Stimulated activated naive CD8-positive, alpha-beta T cell treated with anti-CD3 and anti-CD28 coated beads, Interleukin-15, Interleukin-2, amounts not matched to agents 100 ng/mL and 50 ng/mL, for 24 hours (primary cell): ENCODE measurements around the gene NFATC3.
A peak's percentile ranks its signal among the peaks of the same experiment; 100 is the strongest.
"Not testable (repeated sequence)": the region's sequence is repeated elsewhere in the genome, so short reads cannot be mapped to it uniquely, and the experiment has no call there.

Experiments used
- H3K27ac Mint-ChIP-seq: one replicate; pipeline ENCODE4 v1.8.0; 2021; ENCODE audit warnings: mild to moderate bottlenecking, mixed read lengths
- H3K27me3 Mint-ChIP-seq: one replicate; pipeline ENCODE4 v1.8.0; 2021; ENCODE audit warnings: mixed read lengths
- H3K36me3 Mint-ChIP-seq: one replicate; pipeline ENCODE4 v1.8.0; 2021; ENCODE audit warnings: low read depth, mixed read lengths
- H3K4me1 Mint-ChIP-seq: one replicate; pipeline ENCODE4 v1.8.0; 2021; ENCODE audit warnings: low read depth, mixed read lengths
- H3K4me3 Mint-ChIP-seq: one replicate; pipeline ENCODE4 v1.8.0; 2021; ENCODE audit warnings: mild to moderate bottlenecking, mixed read lengths
- H3K9me3 Mint-ChIP-seq: one replicate; pipeline ENCODE4 v1.8.0; 2021; ENCODE audit warnings: mixed read lengths

The NFATC3 gene

DNA sequence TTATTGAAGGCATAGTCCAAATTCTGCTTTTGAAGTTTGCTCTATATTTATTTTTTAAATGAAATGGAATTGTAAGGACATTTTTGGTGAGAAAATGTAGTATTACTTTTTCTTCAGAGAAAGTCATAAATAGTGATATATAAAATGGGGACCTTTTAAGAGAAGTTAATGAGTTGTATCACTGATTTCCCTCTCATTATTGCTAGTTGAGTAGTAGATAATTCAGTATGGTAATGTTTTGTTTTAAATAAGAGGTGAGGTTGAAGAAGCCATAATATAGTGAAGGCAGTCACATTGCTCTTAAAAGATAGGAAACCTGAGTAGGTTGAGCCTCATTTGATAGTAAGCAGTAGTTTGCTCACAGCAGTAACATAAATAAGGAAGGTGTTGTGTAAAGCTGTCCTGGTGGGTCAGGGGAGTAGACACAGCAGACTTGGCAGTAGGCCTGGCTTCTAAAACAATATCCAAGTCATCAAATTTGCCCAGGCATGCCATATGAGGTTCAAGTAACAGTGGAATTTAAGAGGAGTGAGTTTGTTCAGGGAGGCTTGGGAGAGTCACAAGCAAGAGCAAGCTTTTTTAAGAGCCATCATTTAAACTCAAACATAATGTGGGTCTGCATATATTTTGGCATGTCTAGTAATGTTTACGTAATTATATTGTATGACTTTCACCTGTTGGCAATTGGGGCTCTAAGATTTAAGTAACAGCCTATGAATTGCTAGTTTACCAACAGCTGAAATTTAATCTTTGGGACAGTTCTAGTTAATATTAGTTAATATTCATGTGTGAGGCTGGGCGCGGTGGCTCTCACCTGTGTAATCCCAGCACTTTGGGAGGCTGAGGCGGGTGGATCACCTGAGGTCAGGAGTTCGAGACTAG, 6.5 kb downstream of the NFATC3 start:
- Mint-ChIP-seq H3K9me3 (no peaks in the 10 kb centered on the region), H3K4me3 (peak overlapping the region; percentile 4), H3K27me3 (no peaks in the 10 kb centered on the region), H3K4me1 (peaks cover 86% of the 10 kb centered on the region), H3K27ac (peak overlapping the region; percentile 85), H3K36me3 (peaks cover 4% of the 10 kb centered on the region)

DNA sequence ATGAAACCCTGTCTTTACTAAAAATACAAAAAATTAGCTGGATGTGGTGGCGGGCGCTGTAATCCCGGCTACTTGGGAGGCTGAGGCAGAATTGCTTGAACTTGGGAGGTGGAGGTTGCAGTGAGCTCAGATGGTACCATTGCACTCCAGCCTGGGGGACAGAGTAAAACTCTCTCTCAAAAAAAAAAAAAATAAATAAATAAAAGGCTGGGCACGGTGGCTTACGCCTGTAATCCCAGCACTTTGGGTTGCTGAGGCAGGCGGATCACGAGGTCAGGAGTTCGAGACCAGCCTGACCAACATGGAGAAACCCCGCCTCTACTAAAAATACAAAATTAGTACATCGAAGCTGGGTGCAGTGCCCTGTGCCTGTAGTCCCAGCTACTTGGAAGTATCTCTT, 7.1 kb downstream of the NFATC3 start:
- not testable (repeated sequence) for H3K9me3 Mint-ChIP-seq, H3K27me3 Mint-ChIP-seq, H3K4me3 Mint-ChIP-seq, H3K36me3 Mint-ChIP-seq
- Mint-ChIP-seq H3K27ac (peak overlapping the region; percentile 95), H3K4me1 (peaks cover 89% of the 10 kb centered on the region)

DNA sequence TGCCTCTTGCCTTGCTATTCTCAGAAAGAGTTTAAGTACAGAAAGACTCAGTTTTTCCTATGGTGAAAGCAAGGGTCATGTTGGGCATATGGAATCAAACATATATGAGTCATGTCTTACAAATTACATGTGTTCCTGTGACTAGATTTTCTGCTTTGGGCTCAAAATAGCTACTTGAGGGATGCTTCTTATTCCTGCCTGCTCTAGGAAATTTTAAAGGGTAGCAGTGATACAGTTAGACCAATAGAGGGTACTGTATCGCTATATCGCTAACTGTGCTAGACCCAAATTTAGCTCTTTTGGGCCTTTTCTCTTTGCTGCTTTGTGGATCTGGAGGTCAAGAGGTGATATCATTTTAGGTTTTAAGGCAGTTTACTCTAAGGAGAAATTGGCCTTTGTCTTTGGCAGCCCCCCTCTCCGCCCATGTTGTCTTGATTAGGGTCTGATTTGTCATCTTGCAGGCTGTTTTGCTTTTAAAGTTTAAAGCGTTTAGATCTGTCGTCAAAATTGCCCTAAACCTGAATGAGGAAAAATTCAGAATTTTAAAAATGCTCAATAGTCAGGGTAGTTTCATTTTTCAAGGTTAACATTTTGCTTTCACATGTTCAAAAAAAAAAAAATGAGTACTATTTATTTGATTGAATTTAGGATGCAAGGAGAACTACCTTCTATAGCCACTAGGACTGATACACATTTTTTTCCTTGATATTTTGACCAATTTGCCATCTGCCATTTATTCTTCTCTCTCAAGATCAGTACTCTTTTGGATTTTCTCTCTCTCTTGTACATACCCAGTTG, 8.8 kb downstream of the NFATC3 start:
- Mint-ChIP-seq H3K27me3 (no peaks in the 10 kb centered on the region), H3K9me3 (no peaks in the 10 kb centered on the region), H3K27ac (peak overlapping the region; percentile 95), H3K4me1 (peaks cover 89% of the 10 kb centered on the region), H3K36me3 (peaks cover 8% of the 10 kb centered on the region), H3K4me3 (peak overlapping the region; percentile 59)

DNA sequence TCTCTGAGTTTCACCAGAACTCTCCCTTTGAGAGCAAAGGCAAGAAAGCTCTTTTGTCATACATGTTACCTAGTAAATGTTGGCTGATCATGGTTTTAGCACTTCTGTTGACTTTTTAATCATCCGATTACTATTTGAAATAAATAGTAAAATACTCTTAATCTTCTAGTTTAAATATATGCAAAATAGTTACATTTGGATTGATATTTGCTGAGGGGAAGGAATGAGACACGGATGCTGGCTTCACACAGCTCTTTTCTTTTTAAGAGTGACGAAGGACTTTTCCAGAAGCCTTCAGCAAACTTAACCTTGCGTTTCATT, 9.4 kb downstream of the NFATC3 start:
- H3K4me3 Mint-ChIP-seq: peak overlapping the region; percentile 59
- peaks cover 8% of the 10 kb centered on the region for H3K36me3 Mint-ChIP-seq
- no peaks in the 10 kb centered on the region for H3K9me3 Mint-ChIP-seq
- H3K4me1 Mint-ChIP-seq: peaks cover 86% of the 10 kb centered on the region
- no peaks in the 10 kb centered on the region for H3K27me3 Mint-ChIP-seq
- peak overlapping the region; percentile 95 for H3K27ac Mint-ChIP-seq

GRCh38 chr16:68096491-68096890, 11.3 kb downstream of the NFATC3 start:
- Mint-ChIP-seq H3K9me3 (no peaks in the 10 kb centered on the region), H3K27me3 (no peaks in the 10 kb centered on the region), H3K36me3 (peaks cover 14% of the 10 kb centered on the region), H3K4me1 (peaks cover 81% of the 10 kb centered on the region), H3K27ac (peak overlapping the region; percentile 5), H3K4me3 (no peak overlapping the region)

DNA sequence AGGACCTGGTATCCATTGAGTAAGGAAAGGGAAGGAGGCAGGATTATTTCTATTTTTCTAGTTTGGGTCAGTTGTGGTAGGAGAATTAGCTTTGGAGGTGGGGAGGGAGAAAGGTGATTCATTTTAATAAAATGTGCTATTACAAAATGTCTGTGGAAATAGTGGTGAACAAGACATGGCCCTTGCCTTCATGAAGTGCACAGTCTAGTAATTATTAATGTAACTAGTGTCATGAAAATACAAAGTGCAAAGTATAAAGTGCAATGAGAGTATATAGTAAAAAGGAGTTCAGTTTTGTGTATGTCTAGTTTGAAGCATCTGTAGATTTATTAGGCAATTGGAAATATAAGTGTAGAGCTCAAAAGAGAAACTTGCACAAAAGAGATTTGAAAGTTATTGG, 11.9 kb downstream of the NFATC3 start:
- H3K27me3 Mint-ChIP-seq: no peaks in the 10 kb centered on the region
- H3K36me3 Mint-ChIP-seq: peaks cover 18% of the 10 kb centered on the region
- H3K4me3 Mint-ChIP-seq: no peak overlapping the region
- no peaks in the 10 kb centered on the region for H3K9me3 Mint-ChIP-seq
- peaks cover 81% of the 10 kb centered on the region for H3K4me1 Mint-ChIP-seq
- peak overlapping the region; percentile 27 for H3K27ac Mint-ChIP-seq

- Mint-ChIP-seq H3K27me3 (no peaks in the 10 kb centered on the region), H3K4me3 (no peak overlapping the region), H3K9me3 (no peaks in the 10 kb centered on the region), H3K27ac (no peak overlapping the region), H3K36me3 (peaks cover 23% of the 10 kb centered on the region), H3K4me1 (peaks cover 82% of the 10 kb centered on the region)
These were observed 12.7 kb downstream of the NFATC3 start for GRCh38 chr16:68097895-68098294.

DNA sequence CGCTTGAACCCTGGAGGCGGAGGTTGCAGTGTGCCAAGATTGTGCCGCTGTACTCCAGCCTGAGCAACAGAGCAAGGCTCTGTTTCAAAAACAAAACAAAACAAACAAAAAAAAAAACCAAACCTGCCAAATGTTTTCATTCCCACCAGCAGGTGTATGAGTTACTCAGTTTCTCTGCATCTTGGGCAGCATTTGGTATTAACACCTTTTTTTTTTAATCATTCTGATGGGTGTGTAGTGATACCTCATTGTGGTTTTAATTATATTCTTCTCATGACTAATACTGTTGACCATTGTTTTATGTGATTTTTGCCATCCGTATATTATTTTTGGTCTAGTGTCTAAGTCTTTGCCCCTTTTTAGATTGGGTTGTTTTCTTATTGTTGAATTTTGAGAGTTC, 15.3 kb downstream of the NFATC3 start:
- H3K36me3 Mint-ChIP-seq: peaks cover 44% of the 10 kb centered on the region
- peak overlapping the region; percentile 66 for H3K27ac Mint-ChIP-seq
- no peaks in the 10 kb centered on the region for H3K27me3 Mint-ChIP-seq
- no peak overlapping the region for H3K4me3 Mint-ChIP-seq
- H3K4me1 Mint-ChIP-seq: peaks cover 83% of the 10 kb centered on the region
- H3K9me3 Mint-ChIP-seq: peaks cover 2% of the 10 kb centered on the region

DNA sequence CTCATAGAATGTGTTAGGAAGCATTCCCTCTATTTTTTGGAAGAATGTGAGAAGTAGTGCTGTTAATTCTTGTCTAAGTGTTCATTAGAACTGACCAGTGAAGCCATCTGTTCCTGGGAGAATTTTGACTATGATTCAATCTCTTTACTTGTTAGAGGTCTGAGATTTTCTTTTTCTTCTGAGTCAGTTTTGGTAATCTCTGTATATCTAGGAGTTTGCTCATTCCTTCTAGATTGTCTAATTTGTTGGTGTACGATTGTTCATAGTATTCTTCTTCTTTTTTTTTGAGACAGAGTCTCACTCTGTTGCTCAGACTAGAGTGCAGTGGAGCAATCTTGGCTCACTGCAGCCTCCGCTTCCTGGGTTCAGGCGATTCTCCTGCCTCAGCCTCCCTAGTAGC, 20.4 kb downstream of the NFATC3 start:
- Mint-ChIP-seq H3K4me1 (peaks cover 90% of the 10 kb centered on the region), H3K27me3 (no peaks in the 10 kb centered on the region), H3K36me3 (peaks cover 65% of the 10 kb centered on the region), H3K27ac (peak overlapping the region; percentile 12), H3K4me3 (no peak overlapping the region), H3K9me3 (peaks cover 15% of the 10 kb centered on the region)

DNA sequence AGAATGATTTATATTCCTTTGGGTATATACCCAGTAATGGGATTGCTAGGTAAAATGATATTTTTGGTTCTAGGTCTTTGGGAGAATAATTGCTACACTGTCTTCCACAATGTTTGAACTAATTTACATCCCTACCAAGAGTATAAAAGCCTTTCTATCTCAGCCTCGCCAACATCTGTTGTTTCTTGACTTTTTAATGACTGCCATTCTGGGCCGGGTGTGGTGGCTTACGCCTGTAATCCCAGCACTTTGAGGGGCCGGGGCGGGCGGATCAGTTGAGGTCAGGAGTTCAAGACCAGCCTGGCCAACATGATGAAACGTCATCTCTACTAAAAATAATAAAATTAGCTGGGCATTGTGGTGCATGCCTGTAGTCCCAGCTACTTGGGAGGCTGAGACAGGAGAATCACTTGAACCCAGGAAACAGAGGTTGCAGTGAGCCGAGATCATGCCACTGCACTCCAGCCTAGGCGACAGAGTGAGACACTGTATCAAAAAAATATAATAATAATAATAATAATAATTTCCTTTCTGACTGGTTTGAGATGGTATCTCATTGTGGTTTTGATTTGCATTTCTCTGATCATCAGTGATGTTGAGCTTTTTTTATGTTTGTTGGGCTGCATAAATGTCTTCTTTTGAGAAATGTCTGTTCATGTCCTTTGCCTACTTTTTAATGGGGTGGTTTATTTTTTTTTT, 22.2 kb downstream of the NFATC3 start:
- H3K9me3 Mint-ChIP-seq: peaks cover 22% of the 10 kb centered on the region
- not testable (repeated sequence) for H3K27me3 Mint-ChIP-seq, H3K27ac Mint-ChIP-seq, H3K4me3 Mint-ChIP-seq
- peaks cover 68% of the 10 kb centered on the region for H3K36me3 Mint-ChIP-seq
- H3K4me1 Mint-ChIP-seq: peaks cover 92% of the 10 kb centered on the region

DNA sequence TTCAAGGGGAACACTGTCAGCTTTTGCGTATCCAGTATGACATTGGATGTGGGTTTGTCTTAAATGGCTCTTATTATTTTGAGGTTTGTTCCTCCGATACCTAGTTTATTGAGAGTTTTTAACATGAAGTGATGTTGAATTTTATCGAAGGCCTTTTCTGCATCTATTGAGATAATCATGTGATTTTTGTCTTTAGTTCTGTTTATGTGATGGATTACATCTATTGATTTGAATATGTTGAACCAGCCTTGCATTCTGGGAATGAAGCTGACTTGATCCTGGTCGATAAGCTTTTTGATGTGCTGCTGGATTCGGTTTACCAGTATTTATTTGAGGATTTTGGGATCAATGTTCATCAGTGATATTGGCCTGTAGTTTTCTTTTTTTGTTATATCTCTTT, 24.0 kb downstream of the NFATC3 start:
- Mint-ChIP-seq H3K9me3 (peaks cover 22% of the 10 kb centered on the region), H3K4me1 (peaks cover 93% of the 10 kb centered on the region), H3K27ac (peak overlapping the region; percentile 42), H3K36me3 (peaks cover 65% of the 10 kb centered on the region)
- H3K27me3 Mint-ChIP-seq, H3K4me3 Mint-ChIP-seq: not testable (repeated sequence)

DNA sequence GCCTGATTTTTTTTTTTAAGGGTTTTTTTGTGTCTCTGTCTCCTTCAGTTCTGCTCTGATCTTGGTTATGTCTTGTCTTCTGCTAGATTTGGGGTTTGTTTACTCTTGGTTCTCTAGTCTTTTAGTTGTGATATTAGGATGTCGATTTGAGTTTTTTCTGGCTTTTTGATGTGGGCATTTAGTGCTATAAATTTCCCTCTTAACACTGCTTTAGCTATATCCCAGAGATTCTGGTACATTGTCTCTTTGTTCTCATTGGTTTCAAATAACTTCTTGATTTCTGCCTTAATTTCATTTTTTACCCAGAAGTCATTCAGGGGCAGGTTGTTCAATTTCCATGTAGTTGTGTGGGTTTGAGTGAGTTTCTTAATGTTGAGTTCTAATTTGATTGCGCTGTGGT, 25.4 kb downstream of the NFATC3 start:
- not testable (repeated sequence) for H3K4me3 Mint-ChIP-seq, H3K27me3 Mint-ChIP-seq
- peaks cover 18% of the 10 kb centered on the region for H3K9me3 Mint-ChIP-seq
- peaks cover 54% of the 10 kb centered on the region for H3K36me3 Mint-ChIP-seq
- H3K4me1 Mint-ChIP-seq: peaks cover 93% of the 10 kb centered on the region
- H3K27ac Mint-ChIP-seq: peak overlapping the region; percentile 67

- Mint-ChIP-seq H3K9me3 (peaks cover 18% of the 10 kb centered on the region), H3K4me1 (peaks cover 93% of the 10 kb centered on the region), H3K36me3 (peaks cover 53% of the 10 kb centered on the region), H3K27me3 (no peaks in the 10 kb centered on the region), H3K27ac (no peak overlapping the region), H3K4me3 (no peak overlapping the region)
These were observed 26.2 kb downstream of the NFATC3 start for GRCh38 chr16:68111379-68111778.

- H3K27ac Mint-ChIP-seq: peak overlapping the region; percentile 36
- H3K4me3 Mint-ChIP-seq: no peak overlapping the region
- H3K36me3 Mint-ChIP-seq: peaks cover 50% of the 10 kb centered on the region
- H3K9me3 Mint-ChIP-seq: peaks cover 16% of the 10 kb centered on the region
- H3K4me1 Mint-ChIP-seq: peaks cover 95% of the 10 kb centered on the region
- H3K27me3 Mint-ChIP-seq: no peaks in the 10 kb centered on the region
These were observed 28.0 kb downstream of the NFATC3 start for GRCh38 chr16:68113059-68113761.
